ENCODE measurements around the gene CPXM1.
"Not testable (repeated sequence)": the region's sequence is repeated elsewhere in the genome, so short reads cannot be mapped to it uniquely, and the experiment has no call there.

The CPXM1 gene

DNA sequence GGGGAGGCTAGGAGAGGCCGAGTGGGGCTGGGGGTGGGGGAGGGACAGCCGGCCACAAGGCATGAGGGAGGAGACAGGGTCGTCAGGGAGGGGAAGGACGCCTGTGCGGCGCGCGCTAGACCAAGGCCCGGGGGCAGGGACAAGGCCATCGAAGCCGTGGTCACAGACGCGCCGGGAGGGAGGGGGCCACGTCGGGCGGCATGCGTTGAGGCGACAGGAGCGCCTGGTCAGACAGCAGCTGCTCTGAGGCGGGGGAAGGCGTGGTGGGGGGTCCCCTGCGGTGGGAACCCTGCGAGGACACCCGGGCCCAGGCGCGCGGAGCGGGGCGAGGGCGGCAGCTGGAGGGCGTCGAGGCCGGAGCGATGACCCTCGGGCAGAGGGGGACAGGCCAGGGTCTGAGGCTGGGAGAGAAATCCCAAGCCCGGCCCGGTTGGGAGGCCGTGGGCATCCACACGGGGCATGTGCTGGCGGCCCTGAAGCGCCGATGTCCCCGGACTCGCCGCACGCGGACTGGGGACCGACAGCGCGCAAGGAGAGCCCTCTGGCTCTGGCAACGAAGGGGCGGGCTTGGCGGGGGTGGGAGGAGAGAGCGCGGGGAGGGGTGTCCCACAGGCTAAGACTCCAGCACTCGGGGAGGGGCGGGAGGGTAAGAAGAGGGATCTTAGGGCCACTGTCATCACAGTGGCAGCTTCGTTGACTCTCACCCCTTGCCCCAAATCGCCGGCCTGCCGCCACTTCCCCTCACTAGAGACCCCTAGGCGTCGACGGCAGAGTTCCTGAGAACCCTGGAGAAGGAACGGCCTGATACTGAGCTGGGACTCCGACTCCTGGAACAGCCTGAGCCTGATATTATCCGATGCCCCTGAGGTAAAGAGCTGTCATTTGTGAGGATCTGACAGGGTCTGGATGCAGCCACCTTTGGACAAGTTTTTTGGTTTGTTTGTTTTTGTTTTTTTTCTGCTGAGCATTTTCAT, 20.8 kb upstream of the CPXM1 start:
- DNase-seq (ENCODE audit: low read depth in 2 of 2): no peak

DNA sequence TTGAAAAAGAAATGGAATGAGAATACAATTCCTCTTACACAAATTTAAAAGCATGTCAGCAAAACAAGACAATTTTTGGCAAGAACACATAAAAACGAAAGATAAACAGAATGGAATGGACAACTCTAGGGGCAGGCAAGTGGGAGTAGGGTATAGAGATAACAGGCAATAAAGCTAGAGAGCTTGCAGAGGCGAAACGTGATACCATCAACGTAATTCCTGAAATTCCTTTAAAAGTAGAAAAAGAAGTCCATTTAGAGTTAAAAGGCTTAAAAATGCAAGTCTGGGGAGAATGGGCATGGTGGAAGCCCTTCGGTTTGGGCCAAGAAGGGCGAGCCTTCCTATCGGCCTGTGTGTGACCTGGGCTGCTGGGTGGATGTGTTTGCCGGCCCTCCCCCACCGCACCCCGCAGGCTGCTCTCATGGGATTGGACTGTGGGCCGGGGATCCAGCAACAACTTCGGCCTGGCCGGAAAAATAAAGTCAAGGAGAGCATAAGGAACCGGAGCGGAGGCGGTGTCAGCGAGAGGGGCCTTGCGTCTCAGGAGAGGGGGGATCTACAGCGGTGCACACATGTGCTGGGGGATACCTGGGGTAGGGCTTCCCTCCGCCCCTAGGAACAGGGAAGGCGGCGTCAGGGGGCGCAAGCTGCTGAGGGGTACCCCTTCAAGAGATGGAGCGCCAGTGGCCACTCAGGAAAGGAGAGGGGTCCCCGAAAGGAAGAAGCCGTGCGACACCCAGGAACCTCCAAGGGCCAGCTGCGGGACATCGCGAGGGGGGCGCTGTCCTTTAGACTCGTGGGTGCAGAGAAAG, 19.9 kb upstream of the CPXM1 start:
- DNase-seq (ENCODE audit: low read depth in 2 of 2): no peak

DNA sequence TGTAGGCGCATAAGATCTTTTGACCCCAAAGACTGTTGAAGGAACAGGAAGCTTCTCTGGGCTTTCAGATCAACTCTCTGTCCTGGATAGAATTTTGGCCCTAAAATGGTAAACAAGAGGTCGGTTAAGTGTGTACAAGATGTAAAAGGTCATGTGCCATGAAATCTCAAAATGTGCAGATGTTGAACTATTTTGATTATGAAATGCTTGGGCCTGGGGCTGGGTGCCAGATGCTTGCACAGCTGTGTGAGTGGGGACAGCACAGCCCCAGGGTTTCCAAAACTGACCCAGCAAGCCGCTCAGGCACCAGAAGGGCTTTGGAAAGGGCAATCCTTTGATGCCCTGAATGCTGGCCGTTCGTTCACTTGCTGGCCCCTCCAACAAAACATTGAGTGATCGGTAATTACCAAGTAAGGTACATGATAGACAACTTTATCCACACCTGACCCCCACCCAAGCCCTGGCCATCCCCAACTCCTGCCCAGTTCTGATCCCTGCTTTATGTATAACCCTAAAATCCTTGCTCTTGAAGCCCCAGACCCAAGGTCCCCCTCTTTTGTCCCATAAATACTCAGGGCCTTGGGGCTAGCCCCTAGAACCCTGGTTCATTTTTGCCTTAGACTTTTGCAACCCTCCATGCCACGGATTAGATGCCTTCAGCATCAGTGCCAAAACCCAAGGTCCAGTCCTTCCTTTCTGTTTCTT, 17.6 kb upstream of the CPXM1 start:
- DNase-seq (ENCODE audit: low read depth in 2 of 2): no peak

DNA sequence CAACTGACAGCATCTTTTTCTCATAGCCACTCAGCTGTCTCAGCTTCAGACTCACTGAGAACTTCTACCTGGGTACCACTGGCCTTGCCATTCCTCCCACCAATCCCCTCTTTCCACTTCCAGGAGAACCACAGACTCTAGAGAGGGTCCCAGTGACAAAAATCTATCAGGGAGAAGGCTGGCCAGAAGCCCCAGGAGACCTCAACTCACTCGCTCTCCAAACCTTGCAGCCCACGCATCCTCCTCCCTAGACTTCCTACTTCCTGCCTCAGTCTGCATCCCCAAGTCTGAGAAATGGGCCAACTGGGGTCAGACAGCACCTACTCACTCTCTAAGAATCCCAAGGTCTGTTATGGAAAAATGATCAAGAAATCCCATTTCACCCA, 16.9 kb upstream of the CPXM1 start:
- no peak for DNase-seq (ENCODE audit: low read depth in 2 of 2)

DNA sequence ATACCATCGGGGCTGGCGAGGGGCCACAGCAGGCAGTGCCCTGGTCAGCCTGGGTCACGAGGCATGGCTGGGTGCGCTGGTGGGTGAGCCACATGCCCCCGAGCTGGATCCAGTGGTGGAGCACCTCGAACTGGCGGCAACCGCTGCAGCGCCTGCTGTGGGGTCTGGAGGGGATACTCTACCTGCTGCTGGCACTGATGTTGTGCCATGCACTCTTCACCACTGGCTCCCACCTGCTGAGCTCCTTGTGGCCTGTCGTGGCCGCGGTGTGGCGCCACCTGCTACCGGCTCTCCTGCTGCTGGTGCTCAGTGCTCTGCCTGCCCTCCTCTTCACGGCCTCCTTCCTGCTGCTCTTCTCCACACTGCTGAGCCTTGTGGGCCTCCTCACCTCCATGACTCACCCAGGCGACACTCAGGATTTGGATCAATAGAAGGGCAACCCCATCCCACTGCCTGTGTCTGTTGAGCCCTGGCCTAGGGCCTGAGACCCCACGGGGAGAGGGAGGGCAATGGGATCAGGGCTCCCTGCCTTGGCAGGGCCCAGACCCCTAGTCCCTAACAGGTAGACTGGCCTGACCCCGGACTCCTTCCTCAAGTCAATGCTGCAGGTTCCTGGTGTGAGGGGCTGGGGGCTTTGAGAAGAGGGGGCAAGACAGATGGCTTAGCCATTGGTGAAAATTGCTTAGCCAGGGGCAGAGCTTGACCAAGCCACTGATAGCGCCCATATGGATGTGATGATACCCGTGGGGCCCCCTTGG, 16.3 kb upstream of the CPXM1 start:
- no peak for DNase-seq (ENCODE audit: low read depth in 2 of 2)

DNA sequence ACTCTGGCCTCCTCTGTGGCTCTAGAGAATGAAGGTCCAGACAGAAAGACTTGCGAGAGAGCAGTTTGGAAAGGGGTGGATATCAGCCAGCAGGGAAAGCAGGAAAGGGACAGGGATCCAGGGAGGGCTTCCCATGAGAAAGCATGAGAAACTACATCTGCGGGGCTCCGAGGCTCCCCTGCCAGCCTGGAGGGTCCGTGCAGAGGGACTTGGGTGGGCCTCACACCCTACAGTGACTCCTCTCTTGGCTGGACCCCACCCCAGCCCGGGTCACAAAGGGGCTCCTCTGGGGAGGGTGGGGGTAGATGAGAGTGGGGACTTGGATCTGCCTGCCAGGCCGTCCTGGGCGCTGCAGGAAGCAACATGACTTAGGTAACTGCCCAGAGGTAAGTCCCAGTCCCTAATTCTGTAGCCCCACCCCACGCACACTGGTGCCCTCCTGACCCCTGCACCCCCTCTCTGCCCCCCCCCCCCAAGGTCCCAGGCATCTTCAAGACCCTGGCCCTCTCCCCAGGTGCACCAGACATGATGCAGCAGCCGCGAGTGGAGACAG, 15.7 kb upstream of the CPXM1 start, which contains the start of gene TMEM239:
TMEM239 (plus strand) TSS at position 335 of the 553 bp plus-strand sequence; CDS start at position 526, 191 bp downstream.
- no peak for DNase-seq (ENCODE audit: low read depth in 2 of 2)

DNA sequence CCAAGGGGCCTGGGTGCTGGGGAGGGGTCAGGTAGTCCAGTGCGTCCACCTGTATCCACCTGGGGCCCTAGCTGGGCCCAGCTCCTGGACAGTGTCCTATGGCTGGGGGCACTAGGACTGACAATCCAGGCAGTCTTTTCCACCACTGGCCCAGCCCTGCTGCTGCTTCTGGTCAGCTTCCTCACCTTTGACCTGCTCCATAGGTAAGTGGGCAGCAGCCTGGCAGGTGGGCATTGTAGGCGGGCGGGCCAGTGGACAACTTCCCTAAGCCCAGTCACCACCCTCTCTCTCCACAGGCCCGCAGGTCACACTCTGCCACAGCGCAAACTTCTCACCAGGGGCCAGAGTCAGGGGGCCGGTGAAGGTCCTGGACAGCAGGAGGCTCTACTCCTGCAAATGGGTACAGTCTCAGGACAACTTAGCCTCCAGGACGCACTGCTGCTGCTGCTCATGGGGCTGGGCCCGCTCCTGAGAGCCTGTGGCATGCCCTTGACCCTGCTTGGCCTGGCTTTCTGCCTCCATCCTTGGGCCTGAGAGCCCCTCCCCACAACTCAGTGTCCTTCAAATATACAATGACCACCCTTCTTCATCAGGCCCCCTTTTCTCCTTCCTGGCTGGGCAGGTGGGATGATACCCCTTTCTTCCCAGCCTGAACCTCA, 14.9 kb upstream of the CPXM1 start:
- DNase-seq (ENCODE audit: low read depth in 2 of 2): no peak

DNA sequence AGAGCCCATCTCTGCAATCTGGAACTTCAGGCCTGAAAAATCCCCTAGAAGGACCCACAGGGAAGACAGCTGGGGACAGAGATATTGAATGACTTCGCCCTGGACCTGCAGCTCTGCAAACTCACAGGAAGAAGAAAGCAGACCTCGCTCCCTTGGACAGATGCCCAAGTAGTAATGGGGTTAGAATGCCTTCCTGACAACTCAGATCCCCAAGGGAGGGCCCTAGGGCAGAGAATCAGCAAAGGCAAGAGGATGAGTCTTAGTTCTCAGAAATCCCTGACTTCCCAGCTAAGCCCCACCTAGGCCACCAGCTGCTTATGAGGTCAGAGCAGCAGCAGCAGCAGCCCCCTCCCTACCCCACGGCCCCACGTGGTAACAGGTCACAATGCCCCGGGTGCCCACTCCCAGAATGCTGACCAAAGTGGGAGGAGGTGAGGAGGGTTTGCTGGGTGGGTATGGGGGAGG, 14.2 kb upstream of the CPXM1 start, which contains the start of gene C20orf141:
C20orf141 (plus strand) TSS at position 401 of the 465 bp plus-strand sequence. CDS start 198 bp downstream, outside the sequence.
- DNase-seq (ENCODE audit: low read depth in 2 of 2): no peak

DNA sequence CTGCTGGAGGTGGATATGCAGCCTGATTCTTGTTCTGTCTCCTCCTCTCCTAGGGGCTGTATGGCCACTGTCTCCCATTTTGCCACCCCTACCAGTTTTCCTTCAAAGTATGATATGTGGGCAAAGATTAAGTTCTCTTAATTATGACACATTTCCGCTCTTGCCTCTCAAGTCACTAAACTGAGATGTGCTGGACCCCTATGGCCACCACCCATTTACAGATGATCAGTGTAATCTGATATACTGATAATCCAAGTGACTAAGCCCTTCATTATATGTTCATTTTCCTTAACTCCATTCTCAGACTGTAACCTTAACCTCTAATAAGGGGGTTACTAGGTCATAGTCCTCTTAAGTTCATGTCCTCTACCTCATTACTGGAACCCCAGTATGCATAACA, 13.6 kb upstream of the CPXM1 start:
- no peak for DNase-seq (ENCODE audit: low read depth in 2 of 2)

DNA sequence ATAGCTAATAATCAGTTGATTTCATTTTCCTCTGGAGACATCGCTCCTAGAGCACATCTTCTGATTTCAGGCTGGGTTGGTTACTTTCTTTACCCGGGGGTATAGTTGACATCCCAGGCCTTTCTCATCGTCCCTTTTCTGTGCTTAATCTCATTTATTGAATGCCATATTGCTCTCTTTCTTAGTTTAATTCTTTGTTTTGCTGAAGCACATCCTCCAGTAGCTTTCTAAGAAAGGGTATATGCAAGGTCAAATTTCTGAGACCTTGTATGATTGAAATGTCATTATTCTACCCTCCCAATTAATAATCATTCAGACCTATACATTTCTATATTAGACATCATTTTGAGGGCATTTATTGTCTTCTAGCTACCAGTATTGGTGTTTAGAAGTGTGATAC, 11.8 kb upstream of the CPXM1 start:
- DNase-seq (ENCODE audit: low read depth in 2 of 2): no peak

DNA sequence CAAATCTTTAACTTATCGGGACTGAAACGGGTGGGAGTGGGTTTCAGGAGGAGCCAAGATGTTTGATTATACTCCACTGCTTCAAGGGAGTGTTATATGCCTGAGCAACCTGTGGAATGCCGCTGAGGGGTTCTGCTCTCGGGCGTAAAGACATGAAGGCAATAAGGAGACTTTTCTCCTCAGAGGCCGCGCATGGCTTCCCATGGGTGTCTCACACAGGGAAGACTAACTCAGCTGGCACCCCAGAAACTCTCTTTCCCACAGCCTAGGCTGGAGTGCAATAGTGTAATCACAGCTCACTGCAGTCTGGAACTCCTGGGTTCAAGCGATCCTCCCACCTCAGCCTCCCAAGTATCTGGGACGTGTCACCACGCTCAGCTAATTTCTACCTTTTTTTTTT, 9.3 kb upstream of the CPXM1 start:
- no peak for DNase-seq (ENCODE audit: low read depth in 2 of 2)

DNA sequence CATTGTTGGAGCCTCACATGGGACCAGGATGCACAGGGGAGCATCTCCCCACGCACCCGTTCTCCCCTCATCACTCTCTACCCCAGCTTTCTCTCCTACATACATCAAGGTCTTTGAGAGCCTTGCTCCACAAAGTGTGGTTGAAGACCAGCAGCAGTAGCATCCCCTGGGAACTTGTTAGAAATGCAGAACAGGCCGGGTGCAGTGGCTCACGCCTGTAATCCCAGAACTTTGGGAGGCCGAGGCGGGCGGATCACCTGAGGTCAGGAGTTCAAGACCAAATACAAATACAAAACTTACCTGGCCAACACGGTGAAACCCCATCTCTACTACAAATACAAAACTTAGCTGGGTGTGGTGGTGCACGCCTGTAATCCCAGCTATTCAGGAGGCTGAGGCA, 7.5 kb upstream of the CPXM1 start:
- DNase-seq (ENCODE audit: low read depth in 2 of 2): not testable (repeated sequence)

DNA sequence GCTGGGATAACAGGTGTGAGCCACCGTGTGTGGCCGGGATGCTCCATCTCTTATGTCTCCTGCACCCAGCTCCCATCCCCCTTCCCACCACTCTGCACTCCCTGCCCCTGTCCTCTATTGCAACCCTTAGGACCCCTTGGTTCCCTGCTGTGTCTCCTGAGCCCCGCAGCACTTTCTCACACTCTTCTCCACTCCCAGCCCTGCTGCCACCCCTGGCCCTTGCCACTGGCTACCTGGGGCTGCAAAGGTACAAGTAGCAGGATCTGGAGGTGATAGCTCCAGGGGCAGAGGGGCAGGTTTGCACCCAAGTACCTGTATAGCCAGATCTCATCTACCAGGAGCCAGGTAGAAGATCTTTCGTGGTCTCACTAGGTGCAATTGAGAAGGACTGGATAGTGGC, 6.6 kb upstream of the CPXM1 start:
- no peak for DNase-seq (ENCODE audit: low read depth in 2 of 2)

DNA sequence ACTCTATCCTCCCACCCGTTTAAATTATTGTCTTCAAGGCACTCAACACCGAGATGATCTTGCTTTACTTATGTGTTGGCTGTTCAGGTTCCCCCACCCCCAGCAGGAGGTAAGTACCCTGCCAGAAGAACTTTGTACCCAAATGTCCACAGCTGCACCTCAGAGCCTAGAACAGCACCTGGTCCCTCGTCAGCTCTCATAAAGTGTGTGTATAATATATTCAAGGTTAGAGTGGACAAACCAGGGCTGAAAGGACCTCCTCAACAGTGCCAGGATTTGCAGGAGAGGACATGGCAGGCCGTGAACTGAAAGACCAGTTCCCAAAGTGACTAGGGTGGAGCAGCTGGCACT, 5.9 kb upstream of the CPXM1 start:
- DNase-seq (ENCODE audit: low read depth in 2 of 2): no peak

DNA sequence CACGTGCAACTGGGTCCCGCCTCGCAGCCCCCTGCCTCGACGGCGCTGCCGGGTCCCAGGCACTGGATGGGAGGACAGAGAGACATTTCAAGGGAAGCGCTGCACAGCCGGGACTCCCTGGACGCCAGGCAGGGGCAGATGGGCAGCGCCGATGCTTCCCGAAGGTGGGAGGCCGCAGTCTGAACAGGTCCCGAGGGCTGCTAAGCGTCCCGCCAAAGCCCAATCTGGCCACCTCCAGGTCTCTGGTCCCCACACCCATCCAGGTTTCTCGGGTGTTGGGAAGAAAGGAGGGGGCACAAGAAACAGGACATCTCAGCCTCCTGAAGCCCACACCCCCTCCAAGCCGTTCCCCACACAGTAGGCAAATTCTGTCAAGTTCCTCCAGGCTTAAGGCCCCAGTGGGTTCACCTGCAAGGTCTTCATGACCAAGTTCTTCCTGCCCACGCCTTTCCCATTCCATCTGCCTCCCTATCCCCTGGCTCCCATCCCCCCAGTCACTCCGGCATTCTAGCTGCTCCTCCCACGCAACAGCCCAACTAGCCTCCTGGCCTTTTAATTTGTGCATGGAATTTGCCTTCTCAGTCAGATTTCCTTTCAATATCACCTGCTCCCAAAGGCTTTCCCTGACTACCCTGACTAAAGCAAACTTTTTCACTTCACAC, 5.4 kb upstream of the CPXM1 start:
- no peak for DNase-seq (ENCODE audit: low read depth in 2 of 2)

DNA sequence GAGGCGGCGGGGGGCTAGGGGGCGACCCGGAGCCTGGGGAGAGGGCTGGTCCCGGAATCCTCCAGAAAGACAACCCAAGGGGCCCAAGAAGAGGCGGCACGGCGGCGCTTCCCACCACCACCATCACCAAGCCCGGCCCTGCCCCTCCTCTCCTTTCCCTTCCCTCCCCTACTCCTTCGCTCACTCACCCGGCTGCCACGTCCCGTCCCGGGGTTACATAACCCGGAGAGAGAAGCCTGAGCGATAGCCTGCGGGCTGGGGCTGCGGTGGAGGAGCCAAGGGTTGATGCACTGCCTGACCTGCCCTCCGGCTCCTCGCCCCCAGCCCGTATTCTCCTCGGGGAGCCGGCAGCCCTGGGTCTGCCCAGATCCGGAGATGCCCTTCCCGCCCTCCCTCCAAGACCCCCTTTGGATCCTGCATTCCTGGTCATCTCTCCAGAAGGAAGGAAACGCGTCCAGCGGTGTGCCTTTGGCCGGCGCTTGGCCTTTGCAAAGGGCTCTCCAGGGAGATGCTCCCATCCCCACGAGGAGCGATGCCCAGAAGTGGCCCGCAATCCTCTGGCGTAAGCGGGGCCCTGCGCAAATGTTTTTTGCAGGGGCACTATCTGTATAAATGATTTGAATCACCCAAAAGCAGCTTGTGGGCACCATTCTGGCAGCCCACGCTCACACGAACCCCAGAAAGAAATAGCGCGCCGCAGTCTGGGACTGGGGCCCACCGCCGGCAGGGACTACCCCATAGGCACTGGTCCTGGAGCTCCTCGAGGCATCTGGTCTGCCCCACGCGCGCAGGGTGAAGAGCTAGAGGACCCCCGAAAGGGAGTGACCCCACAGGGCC, 4.6 kb upstream of the CPXM1 start:
- DNase-seq (ENCODE audit: low read depth in 2 of 2): no peak

DNA sequence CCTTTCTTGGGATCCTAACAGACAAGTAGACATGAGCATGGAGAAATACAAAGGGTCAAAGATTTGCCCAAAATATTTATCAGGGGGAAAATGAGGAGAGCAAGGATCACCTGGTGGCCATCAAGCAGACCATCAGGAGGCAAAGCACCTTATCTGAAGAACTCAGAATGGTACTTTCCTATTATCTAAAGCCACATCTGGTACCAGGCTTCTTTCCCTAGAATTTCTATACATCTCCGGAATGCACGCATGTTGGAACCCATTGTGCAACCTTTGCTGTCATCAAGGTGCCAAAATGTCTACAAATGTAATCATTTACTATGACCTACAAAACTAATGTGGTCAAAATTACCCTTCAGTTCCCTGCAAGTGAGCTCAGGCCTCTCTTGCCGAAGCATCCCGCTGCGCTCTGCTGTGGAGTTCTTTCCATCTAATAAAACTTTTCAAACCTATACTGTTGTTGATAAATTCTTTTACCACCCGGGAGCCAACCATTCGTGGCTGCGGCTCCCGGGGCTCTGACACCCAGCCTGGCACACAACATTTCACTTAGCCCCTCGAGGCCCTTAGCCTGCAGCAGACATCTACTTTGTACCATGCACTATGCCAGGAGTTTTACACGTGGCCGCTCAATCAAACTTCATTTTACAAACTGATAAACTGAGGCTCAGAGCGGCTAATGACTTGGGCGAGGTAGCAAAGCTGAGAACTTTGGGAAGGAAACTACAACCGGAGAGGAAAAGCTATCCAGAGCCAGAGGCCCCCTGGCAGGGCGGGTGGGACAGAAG, 3.8 kb upstream of the CPXM1 start:
- DNase-seq (ENCODE audit: low read depth in 2 of 2): no peak

DNA sequence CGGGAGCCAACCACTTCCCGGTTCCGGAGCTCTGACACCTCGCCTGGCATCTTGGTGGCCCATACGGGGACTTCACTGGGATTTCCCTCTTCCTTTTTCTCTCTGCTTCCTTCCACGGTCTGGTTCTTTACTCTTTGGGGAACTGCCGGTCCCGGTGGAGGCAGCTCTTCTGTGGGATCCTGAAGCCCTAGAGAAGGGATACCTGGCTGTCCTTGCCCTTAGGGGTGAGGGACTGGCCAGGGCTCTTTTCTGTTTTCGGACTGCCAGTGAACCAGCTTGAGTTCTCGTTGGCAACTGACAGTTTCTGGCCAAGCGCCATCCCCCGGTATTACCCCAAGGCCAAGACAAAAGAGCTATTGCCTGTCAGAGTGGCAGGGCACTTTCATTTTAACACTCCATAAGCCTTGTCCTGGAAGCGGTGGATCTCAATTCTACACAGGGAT, 880 bp upstream of the CPXM1 start:
- DNase-seq (ENCODE audit: low read depth in 2 of 2): no peak
